OCI-LY3 (cell line): ENCODE measurements around the gene CEP43.

Experiments
- EZH2phosphoT487 ChIP-seq: fragments of 200-600 bp; shearing (Covaris generic); IDR thresholded peaks from 2 replicates; pipeline ENCODE4 v1.6.1; 2018; ENCODE audit warnings: antibody characterized with exemption, mixed run types, low read depth
- TF ChIP-seq, protein P1 (sequence below): fragments of 200-600, 300-600 bp; sonication (generic); IDR thresholded peaks from 2 replicates; pipeline ENCODE4 v1.5.1; 2014; ENCODE audit warnings: antibody characterized with exemption, low read length, low read depth

DNA sequence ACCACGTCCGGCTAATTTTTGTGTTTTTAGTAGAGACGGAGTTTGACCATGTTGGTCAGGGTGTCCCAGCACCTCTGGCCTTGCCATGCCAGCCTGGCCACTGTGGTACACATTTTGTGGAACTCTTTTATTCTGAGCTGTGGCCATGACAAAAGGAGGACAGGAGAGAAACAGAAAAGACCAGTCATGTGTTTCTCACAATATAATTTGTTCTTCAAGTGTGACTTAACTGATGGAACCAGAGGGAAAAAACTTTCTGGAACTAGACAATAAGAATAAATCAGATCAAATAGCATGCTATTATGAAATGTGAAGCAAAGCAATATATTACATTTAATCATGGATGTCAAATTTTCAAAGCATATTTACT is 38.6 kb upstream of the CEP43 start:
- TF ChIP-seq, protein P1, sequence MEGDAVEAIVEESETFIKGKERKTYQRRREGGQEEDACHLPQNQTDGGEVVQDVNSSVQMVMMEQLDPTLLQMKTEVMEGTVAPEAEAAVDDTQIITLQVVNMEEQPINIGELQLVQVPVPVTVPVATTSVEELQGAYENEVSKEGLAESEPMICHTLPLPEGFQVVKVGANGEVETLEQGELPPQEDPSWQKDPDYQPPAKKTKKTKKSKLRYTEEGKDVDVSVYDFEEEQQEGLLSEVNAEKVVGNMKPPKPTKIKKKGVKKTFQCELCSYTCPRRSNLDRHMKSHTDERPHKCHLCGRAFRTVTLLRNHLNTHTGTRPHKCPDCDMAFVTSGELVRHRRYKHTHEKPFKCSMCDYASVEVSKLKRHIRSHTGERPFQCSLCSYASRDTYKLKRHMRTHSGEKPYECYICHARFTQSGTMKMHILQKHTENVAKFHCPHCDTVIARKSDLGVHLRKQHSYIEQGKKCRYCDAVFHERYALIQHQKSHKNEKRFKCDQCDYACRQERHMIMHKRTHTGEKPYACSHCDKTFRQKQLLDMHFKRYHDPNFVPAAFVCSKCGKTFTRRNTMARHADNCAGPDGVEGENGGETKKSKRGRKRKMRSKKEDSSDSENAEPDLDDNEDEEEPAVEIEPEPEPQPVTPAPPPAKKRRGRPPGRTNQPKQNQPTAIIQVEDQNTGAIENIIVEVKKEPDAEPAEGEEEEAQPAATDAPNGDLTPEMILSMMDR: no peak
- TF ChIP-seq EZH2phosphoT487: no peak
